ENCODE results near the gene GLCCI1. TPM values are rescaled to one million over a fixed set of nuclear protein-coding genes. Genes with fewer than 3 reads are reported as not detected.

The GLCCI1 gene
- total RNA-seq, 2 donors from 2014 or later = 9.1 to 9.2 TPM

DNA sequence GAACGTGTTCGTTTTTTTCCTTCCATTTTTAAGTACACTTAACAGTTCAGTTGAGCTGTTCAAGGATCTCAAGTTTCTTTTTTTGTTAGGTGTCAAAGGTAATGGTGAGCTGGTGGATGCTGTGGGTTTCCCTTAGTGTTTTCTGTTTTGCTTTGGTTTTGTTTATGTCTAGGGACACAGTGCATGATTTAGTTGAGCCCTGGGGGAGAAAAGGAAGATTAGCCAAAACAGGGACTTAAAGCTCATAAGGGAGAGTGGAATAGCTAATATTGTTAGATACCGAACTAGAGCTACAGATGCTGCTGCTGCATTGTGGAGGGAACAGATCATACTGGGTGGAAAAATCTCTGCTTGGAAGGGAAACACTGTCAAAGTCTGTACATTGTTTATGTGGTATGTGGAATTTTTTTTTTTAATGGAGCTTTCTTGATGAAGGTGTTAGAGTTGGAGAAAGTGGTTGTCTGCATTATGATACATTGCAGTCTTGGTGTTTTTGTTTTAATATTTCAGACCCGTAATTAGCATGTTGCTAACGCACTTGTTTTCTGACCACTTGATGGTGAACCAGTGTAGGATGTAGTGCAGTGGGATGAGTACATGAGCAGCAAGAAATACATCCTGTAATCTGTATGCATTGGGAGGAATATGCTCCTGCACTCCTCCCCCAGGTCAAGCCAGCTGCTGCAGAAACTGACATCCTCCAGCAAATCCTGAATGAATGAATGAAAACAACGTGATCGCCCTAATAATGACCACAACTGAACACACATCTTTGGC, 2.1 kb downstream of the GLCCI1 start:
- H3K27me3 ChIP-seq (replicated peaks; ENCODE audit: insufficient read depth) = no peaks in the 10 kb centered on the region
- no peak for DNase-seq (ENCODE audit: low spot score)
- peak overlapping the region; percentile 80 to 96 for H3K27ac ChIP-seq
- TF ChIP-seq POLR2A (IDR thresholded peaks at IDR 0.05) (no peak), POLR2AphosphoS5 (IDR thresholded peaks at IDR 0.05) (no peak)
- TF ChIP-seq, protein P1, sequence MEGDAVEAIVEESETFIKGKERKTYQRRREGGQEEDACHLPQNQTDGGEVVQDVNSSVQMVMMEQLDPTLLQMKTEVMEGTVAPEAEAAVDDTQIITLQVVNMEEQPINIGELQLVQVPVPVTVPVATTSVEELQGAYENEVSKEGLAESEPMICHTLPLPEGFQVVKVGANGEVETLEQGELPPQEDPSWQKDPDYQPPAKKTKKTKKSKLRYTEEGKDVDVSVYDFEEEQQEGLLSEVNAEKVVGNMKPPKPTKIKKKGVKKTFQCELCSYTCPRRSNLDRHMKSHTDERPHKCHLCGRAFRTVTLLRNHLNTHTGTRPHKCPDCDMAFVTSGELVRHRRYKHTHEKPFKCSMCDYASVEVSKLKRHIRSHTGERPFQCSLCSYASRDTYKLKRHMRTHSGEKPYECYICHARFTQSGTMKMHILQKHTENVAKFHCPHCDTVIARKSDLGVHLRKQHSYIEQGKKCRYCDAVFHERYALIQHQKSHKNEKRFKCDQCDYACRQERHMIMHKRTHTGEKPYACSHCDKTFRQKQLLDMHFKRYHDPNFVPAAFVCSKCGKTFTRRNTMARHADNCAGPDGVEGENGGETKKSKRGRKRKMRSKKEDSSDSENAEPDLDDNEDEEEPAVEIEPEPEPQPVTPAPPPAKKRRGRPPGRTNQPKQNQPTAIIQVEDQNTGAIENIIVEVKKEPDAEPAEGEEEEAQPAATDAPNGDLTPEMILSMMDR (IDR thresholded peaks at IDR 0.05) = no peak
- H3K36me3 ChIP-seq = no peaks in the 10 kb centered on the region
- WGBS = 24% methylated on average over 7 of the region's 7 CpGs
- intact Hi-C loops (cut with DNase I) = no loop called here
- H3K4me1 ChIP-seq (replicated peaks) = no peaks in the 10 kb centered on the region
- peak overlapping the region; percentile 88 to 91 for H3K4me3 ChIP-seq
- H3K9me3 ChIP-seq = no peaks in the 10 kb centered on the region

DNA sequence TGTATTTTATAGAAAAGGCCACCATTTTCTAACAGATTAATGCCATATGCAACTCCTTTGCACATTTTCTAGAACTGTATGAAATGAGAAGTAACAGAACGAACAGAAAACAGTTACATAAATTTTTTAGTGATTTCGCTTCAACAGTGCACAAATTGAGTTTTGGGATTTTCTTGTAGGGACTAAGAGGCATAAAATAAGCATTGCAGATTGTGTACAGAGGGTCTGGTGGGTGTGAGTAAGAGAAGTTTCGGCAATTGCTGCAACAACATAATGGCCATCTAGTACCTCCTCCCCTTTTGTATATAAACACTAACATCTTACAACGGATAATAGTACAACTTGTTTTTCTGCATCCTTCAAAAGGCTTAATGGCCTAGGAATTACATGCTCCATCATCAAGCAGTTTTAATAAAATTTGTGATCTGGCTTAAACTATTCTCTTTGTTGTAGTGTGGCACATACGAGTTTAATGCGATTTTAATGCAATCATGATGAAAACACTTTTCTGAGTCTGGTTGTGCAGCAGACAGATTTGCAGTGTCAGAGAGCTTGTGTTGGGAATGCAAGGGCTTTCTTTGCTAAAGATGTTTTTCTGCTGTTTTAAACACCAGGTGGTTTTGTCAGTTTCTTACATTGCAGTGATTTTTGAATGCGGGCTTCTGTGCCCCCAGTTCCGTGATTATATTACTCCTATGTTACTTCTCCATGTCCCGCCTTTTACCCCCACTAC, 2.9 kb downstream of the GLCCI1 start:
- H3K4me3 ChIP-seq = no peak overlapping the region
- WGBS = 80% methylated on average over 9 of the region's 9 CpGs

DNA sequence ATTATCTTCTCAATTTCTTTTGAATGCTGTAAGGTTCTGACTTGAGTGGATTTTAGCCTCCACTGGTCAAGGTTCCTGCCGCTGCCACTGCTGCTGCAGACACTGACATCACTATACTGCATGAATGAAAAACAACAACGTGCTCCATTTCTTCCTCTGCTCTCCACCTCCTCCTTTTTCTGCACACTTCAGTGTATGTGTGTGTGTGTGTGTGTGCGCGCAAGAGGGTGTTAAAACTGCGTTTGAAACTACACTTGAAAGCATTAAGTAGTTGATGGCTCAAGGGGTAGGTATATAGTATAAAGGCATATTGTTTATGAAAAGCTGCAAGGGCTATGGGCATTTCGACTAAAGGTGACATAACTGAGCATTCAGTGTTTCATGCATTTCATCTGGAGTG, 3.5 kb downstream of the GLCCI1 start:
- Histone ChIP-seq H3K36me3 (no peaks in the 10 kb centered on the region), H3K9me3 (no peaks in the 10 kb centered on the region), H3K27ac (no peak overlapping the region), H3K4me3 (no peak overlapping the region), H3K4me1 (replicated peaks) (no peaks in the 10 kb centered on the region), H3K27me3 (replicated peaks; ENCODE audit: insufficient read depth) (no peaks in the 10 kb centered on the region)
- no peak for DNase-seq (ENCODE audit: low spot score)
- TF ChIP-seq POLR2A (IDR thresholded peaks at IDR 0.05) (no peak), POLR2AphosphoS5 (IDR thresholded peaks at IDR 0.05) (no peak)
- TF ChIP-seq, protein P1 (IDR thresholded peaks at IDR 0.05) = no peak
- 69% methylated on average over 6 of the region's 6 CpGs for WGBS
- intact Hi-C loops (cut with DNase I) = no loop called here

More for the DNA sequence above, 2.9 kb downstream of the GLCCI1 start:
- no peak overlapping the region for H3K27ac ChIP-seq
- TF ChIP-seq POLR2AphosphoS5 (IDR thresholded peaks at IDR 0.05) (no peak), POLR2A (IDR thresholded peaks at IDR 0.05) (no peak)
- TF ChIP-seq, protein P1 (IDR thresholded peaks at IDR 0.05) = no peak
- no peaks in the 10 kb centered on the region for H3K27me3 ChIP-seq (replicated peaks; ENCODE audit: insufficient read depth)
- no peaks in the 10 kb centered on the region for H3K36me3 ChIP-seq
- H3K4me1 ChIP-seq (replicated peaks) = no peaks in the 10 kb centered on the region
- H3K9me3 ChIP-seq = no peaks in the 10 kb centered on the region
- no peak for DNase-seq (ENCODE audit: low spot score)
- intact Hi-C loops (cut with DNase I) = no loop called here

DNA sequence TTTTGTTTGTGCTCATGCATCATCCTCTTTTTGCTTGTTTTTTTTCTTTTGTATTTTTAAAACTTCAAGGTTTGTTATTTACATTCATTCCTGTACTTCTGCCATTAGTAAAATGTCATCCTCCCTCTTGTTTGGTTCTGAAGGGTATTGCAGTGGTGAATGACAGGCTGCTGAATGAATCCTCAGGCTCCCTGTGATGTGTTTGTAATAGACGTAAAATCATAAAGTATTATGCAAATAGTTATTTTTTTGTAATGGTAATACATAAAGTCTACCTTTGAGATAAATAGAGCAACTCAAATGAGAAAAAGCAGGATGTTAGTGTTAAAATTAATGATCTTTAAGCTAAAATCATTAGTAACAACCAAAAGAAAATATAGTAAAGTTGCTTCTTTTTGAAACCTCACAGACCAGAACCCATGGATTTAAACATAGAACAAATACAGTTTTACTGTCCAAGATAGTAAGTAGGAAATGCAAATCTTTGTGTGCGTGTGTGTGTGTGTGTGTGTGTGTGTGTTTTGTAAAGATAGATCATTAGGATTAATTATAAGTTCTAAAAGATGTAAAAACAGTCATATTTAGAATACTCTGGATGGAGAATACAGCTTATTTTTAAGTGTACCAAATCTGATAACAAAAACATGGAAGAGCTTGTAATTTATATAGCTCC, 4.5 kb downstream of the GLCCI1 start:
- H3K4me1 ChIP-seq (replicated peaks) = no peaks in the 10 kb centered on the region
- 67% methylated on average over 2 of the region's 2 CpGs for WGBS
- intact Hi-C loops (cut with DNase I) = no loop called here

More for the DNA sequence above, 4.5 kb downstream of the GLCCI1 start:
- no peak for TF ChIP-seq POLR2A (IDR thresholded peaks at IDR 0.05)
- TF ChIP-seq POLR2AphosphoS5 (IDR thresholded peaks at IDR 0.05) = no peak
- TF ChIP-seq, protein P1 (IDR thresholded peaks at IDR 0.05) = no peak
- Histone ChIP-seq H3K4me3 (no peak overlapping the region), H3K9me3 (no peaks in the 10 kb centered on the region), H3K36me3 (no peaks in the 10 kb centered on the region), H3K27ac (no peak overlapping the region), H3K27me3 (replicated peaks; ENCODE audit: insufficient read depth) (no peaks in the 10 kb centered on the region)
- DNase-seq (ENCODE audit: low spot score) = no peak
